ENCODE results near the gene FBXO10. TPM values are rescaled to one million over a fixed set of nuclear protein-coding genes. Genes with fewer than 3 reads are reported as not detected.
"Not testable (repeated sequence)": the region's sequence is repeated elsewhere in the genome, so short reads cannot be mapped to it uniquely, and the experiment has no call there.

FBXO10 gene
- polyA plus RNA-seq, 1 donor from 2014 or later: 15.1 TPM

DNA sequence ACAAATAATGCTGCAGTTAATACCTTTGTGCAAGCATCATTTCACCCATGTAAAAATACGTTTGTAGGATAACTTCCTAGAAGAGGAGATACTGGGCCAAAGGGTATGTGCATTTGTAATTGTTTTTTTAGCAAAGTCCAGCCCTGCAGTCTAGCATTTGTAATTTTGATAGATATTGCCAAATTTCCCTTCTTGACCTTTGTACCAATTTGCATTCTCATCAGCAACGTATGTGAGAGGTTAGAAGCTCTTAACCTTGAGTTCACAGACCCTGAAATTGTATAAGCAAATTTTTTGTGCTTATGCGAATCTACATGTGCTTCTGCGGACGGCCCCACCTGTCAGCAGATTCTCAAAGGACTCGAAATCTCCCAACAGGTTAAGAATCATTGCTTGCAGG lies 34.8 kb upstream of the FBXO10 start:
- Mint-ChIP-seq H3K4me1 (no peaks in the 10 kb centered on the region), H3K9me3 (no peaks in the 10 kb centered on the region), H3K36me3 (no peaks in the 10 kb centered on the region), H3K4me3 (no peak overlapping the region), H3K27me3 (peaks cover 10% of the 10 kb centered on the region), H3K27ac (no peak overlapping the region)

DNA sequence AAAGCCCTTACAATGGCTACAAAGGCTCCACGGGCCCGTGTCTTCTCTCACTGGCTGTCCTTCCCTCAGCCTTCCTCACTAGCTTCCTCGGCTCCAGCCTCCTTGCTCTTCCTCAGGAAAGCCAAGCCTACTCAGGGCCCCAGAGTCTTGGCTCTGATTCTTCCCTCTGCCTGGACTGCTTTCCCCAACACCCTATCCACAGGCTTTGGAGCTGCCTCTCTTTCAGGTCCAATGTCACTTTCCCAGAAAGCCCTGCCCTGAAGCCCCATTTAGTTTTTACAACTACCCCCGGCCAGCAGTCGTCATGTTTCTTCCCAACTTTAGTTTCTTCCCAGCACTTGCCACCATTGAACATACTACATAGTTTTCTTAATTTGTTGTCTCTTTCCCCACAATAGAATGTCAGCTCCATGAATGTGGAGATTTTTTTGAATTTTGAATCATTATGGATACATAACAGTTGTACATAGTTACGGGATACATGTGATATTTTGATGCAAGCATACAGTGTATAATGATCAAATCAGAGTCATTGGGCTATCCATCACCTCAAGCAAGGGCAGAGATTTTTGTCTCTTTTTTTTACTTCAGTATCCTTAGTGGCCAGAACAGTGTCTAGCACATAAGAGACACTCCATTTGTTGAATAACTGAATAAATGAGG lies 33.7 kb upstream of the FBXO10 start:
- no peak overlapping the region for H3K27ac Mint-ChIP-seq

DNA sequence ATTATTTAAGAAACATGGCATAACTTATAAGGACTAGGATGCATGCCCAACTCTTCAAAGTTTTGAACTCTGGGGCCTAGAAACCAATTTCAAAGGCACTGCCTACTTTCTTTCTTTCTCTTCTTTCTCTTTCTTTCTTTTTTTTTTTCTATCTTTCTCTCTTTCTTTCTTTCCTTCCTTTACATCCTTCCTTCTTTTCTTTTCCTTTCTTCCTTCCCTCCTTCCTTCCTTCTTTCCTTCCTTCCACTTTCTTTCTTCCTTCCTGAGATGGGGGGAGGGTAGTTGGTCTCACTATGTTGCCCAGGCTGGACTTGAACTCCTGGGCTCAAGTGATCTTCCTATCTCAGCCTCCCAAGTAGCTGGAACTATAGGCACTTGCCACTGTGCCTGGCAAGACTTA lies 32.1 kb upstream of the FBXO10 start:
- Mint-ChIP-seq H3K36me3 (no peaks in the 10 kb centered on the region), H3K4me1 (no peaks in the 10 kb centered on the region), H3K4me3 (no peak overlapping the region), H3K9me3 (no peaks in the 10 kb centered on the region), H3K27ac (peak overlapping the region in 1 of 3 donors; percentile 73), H3K27me3 (peaks cover 12% of the 10 kb centered on the region)

More for the DNA sequence above, 33.7 kb upstream of the FBXO10 start:
- H3K9me3 Mint-ChIP-seq: no peaks in the 10 kb centered on the region
- H3K36me3 Mint-ChIP-seq: no peaks in the 10 kb centered on the region
- peaks cover 10% of the 10 kb centered on the region for H3K27me3 Mint-ChIP-seq
- H3K4me3 Mint-ChIP-seq: no peak overlapping the region
- no peaks in the 10 kb centered on the region for H3K4me1 Mint-ChIP-seq

- Mint-ChIP-seq H3K9me3 (no peaks in the 10 kb centered on the region), H3K36me3 (no peaks in the 10 kb centered on the region), H3K4me1 (no peaks in the 10 kb centered on the region), H3K27ac (no peak overlapping the region), H3K4me3 (no peak overlapping the region), H3K27me3 (peaks cover 23% of the 10 kb centered on the region)
Measured at GRCh38 chr9:37604296-37604695, 28.1 kb upstream of the FBXO10 start.

- H3K4me3 Mint-ChIP-seq: no peak overlapping the region
- H3K9me3 Mint-ChIP-seq: no peaks in the 10 kb centered on the region
- no peak overlapping the region for H3K27ac Mint-ChIP-seq
- no peaks in the 10 kb centered on the region for H3K4me1 Mint-ChIP-seq
- peaks cover 26% of the 10 kb centered on the region for H3K27me3 Mint-ChIP-seq
- no peaks in the 10 kb centered on the region for H3K36me3 Mint-ChIP-seq
Measured at GRCh38 chr9:37602817-37603216, 26.6 kb upstream of the FBXO10 start.

- H3K4me1 Mint-ChIP-seq, H3K9me3 Mint-ChIP-seq, H3K4me3 Mint-ChIP-seq, H3K27ac Mint-ChIP-seq, H3K36me3 Mint-ChIP-seq: not testable (repeated sequence)
- H3K27me3 Mint-ChIP-seq: peaks cover 21% of the 10 kb centered on the region
Measured at GRCh38 chr9:37602061-37602460, 25.9 kb upstream of the FBXO10 start.

DNA sequence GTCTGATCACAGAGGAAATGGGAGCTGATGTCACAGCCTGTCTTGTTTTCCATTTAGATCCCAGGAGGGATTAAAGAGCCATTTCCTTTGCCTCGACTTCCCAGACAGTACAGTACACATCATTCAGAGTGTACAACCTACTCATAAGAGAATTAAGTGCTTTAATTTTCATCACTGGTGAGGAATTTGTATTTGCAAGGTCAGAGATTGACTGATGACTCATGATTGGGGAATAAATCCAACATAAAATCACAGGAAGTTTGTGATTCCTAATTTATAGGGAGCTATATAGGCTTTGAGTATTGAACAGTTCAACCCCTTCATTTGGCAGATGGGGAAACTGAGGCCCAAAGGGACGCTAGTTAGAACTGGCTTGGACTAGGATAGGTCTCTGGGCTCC lies 20.3 kb upstream of the FBXO10 start:
- Mint-ChIP-seq H3K4me3 (peak overlapping the region in 1 of 4 donors; percentile 16), H3K9me3 (no peaks in the 10 kb centered on the region), H3K36me3 (no peaks in the 10 kb centered on the region), H3K27me3 (peaks cover 7% of the 10 kb centered on the region), H3K27ac (peak overlapping the region in 2 of 3 donors; percentile 9 to 24), H3K4me1 (peaks cover 7 to 24% (median 9%) of the 10 kb centered on the region in 3 donors)

GRCh38 chr9:37593883-37594448 lies 17.8 kb upstream of the FBXO10 start:
- peaks cover 5% of the 10 kb centered on the region for H3K27me3 Mint-ChIP-seq
- H3K27ac Mint-ChIP-seq: peak overlapping the region; percentile 39 to 95 (median 86)
- peaks cover 20 to 39% (median 21%) of the 10 kb centered on the region in 3 donors for H3K4me1 Mint-ChIP-seq
- H3K36me3 Mint-ChIP-seq: no peaks in the 10 kb centered on the region
- H3K9me3 Mint-ChIP-seq: no peaks in the 10 kb centered on the region
- peak overlapping the region; percentile 76 to 93 (median 90) for H3K4me3 Mint-ChIP-seq

DNA sequence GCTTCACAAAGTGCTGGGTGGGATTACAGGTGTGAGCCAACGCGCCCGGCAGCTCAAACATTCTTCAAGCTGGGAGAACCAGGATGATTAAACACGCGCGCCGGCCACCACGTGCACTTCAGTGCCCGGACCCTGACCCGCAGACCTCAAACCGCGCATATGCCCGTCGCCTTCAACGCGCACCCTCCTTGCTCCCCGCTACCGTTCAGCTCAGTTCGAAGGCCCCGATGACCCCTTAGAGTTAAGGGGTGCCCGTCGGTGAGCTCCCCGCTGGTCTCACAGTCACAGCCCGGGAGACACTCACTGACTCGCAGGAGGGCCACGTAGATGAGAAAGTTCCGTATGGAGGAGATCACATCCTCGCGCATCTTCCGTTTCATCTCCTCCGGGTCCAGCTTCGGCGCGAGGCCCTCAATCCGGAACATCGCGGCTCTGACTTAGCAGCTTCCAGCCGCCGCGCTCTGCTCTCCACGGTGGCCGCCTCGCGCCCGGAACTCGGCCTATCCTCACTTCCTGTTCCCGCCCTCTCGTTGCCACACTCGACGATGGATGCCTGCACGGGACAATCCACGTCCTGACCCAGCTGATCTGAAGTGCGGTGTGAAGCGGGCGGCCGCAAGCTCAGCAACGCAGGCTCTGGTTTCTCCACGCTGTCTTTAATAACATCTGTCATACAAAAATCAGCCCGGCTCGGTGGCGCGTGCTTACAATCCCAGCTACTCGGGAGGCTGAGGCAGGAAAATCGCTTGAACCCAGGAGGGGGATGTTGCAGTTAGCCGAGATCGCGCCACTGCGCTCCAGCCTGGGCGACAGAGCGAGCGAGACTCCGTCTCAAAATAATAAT lies 16.1 kb upstream of the FBXO10 start, which contains the start of gene TOMM5:
Gene TOMM5 (minus strand): TSS at position 490 of the 844 bp plus-strand sequence. CDS start 65 bp downstream, at position 425.
- Mint-ChIP-seq H3K27ac (peak within 1 kb of the TSS; percentile 92 to 98 (median 95)), H3K4me1 (peaks cover 20 to 41% (median 24%) of the 10 kb centered on the region in 3 donors), H3K27me3 (peaks cover 2% of the 10 kb centered on the region), H3K9me3 (no peaks in the 10 kb centered on the region), H3K36me3 (peaks cover 2% of the 10 kb centered on the region), H3K4me3 (peak within 1 kb of the TSS; percentile 95 to 100 (median 98))

- Mint-ChIP-seq H3K36me3 (peaks cover 5% of the 10 kb centered on the region), H3K9me3 (no peaks in the 10 kb centered on the region), H3K4me1 (peaks cover 26 to 38% (median 37%) of the 10 kb centered on the region in 3 donors), H3K4me3 (no peak overlapping the region), H3K27ac (peak overlapping the region in 1 of 3 donors; percentile 88), H3K27me3 (no peaks in the 10 kb centered on the region)
Measured at GRCh38 chr9:37587521-37587920, 11.3 kb upstream of the FBXO10 start.

DNA sequence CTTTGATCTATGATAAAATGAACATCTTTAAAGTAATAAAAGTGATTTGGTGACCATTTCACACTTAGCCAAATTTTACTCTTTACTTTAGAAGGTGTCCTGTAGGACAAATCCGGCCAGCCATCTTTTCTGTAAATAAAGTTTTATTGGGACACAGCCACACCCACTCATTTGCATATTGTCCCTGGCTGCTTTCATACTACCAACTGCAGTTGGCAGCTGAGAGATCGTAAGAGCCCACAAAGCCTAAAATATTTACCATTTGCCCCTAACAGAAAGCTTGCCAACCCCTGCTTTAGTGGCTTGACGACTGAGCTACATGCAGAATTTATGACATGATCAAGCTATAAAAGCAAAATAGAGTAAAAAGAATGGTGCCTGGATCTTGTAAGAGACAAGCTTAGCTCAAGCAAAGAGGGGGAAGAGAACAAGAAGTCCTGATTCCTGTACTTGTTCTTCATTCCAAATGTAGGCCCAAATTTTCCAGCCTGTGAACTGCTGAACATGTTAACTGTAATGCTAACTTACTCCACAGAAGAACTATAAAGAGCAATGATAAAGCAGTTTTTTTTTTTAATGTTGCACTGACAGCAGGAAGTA lies 7.4 kb upstream of the FBXO10 start:
- peaks cover 6% of the 10 kb centered on the region for H3K36me3 Mint-ChIP-seq
- no peaks in the 10 kb centered on the region for H3K27me3 Mint-ChIP-seq
- H3K4me1 Mint-ChIP-seq: peaks cover 15 to 24% (median 21%) of the 10 kb centered on the region in 3 donors
- H3K4me3 Mint-ChIP-seq: no peak overlapping the region
- peak overlapping the region; percentile 26 to 67 (median 27) for H3K27ac Mint-ChIP-seq
- H3K9me3 Mint-ChIP-seq: no peaks in the 10 kb centered on the region

DNA sequence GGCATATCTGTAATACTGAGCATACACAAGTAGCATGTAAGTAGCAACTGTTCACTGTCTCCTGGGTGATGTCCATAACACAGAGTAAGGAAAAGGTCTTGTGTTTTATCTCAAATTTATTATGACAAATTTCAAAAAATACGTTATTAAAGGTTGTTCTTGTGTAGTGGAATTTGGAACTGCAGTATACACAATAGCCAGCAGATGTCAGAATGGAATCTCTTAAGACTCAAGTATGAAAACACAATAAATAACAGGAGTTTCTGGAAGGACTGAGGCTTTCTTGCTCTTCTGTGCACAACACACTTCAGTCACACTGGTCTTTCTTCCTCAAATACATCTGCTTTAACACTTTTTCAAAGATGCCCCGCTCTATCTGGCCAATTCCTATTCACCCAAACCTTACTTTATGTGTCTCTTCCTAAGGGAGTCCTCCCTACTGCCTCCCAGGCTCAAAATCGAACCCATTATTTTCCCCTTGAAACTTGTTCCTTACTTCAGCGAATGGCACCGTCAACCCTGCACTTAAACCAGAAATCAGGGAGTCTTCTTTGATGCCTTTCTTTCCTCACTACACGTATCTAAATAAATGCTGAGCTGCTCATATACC lies 6.5 kb upstream of the FBXO10 start:
- H3K36me3 Mint-ChIP-seq: peaks cover 5% of the 10 kb centered on the region
- H3K27me3 Mint-ChIP-seq: no peaks in the 10 kb centered on the region
- peak overlapping the region in 1 of 4 donors; percentile 8 for H3K4me3 Mint-ChIP-seq
- peak overlapping the region in 2 of 3 donors; percentile 18 to 67 for H3K27ac Mint-ChIP-seq
- H3K4me1 Mint-ChIP-seq: peaks cover 19 to 26% (median 26%) of the 10 kb centered on the region in 3 donors
- no peaks in the 10 kb centered on the region for H3K9me3 Mint-ChIP-seq

DNA sequence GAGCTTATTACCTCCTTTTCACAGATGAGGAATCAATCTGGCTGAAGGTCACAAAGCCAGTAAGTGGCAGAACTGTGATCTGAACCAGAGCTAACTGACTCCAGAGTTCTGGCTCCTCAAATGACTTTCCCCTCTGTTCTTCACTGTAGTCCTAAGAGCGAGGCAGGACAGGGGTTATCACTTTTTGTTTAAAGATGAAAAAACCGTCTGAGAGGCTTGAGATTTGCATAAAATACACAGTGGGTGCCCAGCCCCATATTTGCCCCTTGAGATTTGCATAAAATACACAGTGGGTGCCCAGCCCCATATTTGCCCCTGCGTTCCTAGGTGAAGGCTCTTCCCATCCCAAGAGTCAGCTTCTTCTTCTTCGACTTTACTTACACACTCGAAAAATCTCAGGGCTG lies 667 bp downstream of the FBXO10 start:
- peaks cover 34 to 47% (median 47%) of the 10 kb centered on the region in 3 donors for H3K4me1 Mint-ChIP-seq
- peak overlapping the region; percentile 93 to 99 (median 96) for H3K27ac Mint-ChIP-seq

DNA sequence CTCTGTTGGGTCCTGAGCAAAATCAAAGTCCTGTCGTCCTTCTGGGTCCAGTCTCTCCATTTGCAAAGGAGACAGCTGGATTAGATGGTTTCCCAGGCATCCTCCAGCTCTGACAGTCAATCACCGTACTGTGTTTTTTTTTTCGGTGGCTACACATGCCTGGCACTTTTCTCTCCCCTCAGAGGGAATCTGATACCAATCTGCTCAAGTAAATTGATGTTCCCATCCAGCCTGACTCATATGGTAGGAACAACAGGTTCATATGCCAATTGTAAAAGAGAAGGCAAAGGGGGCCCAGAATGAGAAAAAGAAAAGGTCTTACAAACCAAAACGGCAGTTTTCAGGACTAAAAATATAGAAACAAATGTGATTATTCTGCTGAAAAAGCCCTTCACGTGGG lies 1.2 kb downstream of the FBXO10 start:
- Mint-ChIP-seq H3K4me3 (peak overlapping the region; percentile 95 to 98 (median 97)), H3K4me1 (peaks cover 32 to 51% (median 46%) of the 10 kb centered on the region in 3 donors), H3K9me3 (no peaks in the 10 kb centered on the region), H3K27me3 (no peaks in the 10 kb centered on the region), H3K27ac (peak overlapping the region; percentile 93 to 99 (median 96)), H3K36me3 (peaks cover 10% of the 10 kb centered on the region)

More for the DNA sequence above, 667 bp downstream of the FBXO10 start:
- no peaks in the 10 kb centered on the region for H3K9me3 Mint-ChIP-seq
- peaks cover 10% of the 10 kb centered on the region for H3K36me3 Mint-ChIP-seq
- peak overlapping the region; percentile 95 to 98 (median 97) for H3K4me3 Mint-ChIP-seq
- no peaks in the 10 kb centered on the region for H3K27me3 Mint-ChIP-seq

All from IgD-negative memory B cell (primary cell).